Neural cell (in vitro differentiated cells): ENCODE data around the gene VPS26B. TPM values are rescaled to one million over a fixed set of nuclear protein-coding genes. Genes with fewer than 3 reads are reported as not detected.

Experiments used
- H2AFZ ChIP-seq: fragments of 200-600, 300-800 bp; sonication (generic), shearing (Covaris generic); 2 replicates; pipeline ENCODE4 v1.6.0; 2014; ENCODE audit warnings: low read depth, mild to moderate bottlenecking, antibody characterized with exemption, low read length, moderate library complexity
- H3F3A ChIP-seq: fragments of 200-600 bp; shearing (Covaris generic); 2 replicates; pipeline ENCODE4 v1.6.1; 2016; ENCODE audit warnings: mild to moderate bottlenecking, moderate library complexity, mixed read lengths, antibody characterized with exemption, low read length; ENCODE audit not compliant: insufficient read depth, poor library complexity, severe bottlenecking
- H3K27ac ChIP-seq: fragments of 200-600, 300-800 bp; sonication (generic), shearing (Covaris generic); 2 replicates; pipeline ENCODE4 v1.5.1; 2014; ENCODE audit warnings: mild to moderate bottlenecking, low read length, moderate library complexity
- H3K27me3 ChIP-seq: fragments of 300-800, 200-600 bp; sonication (generic), shearing (Covaris generic); 2 replicates; pipeline ENCODE4 v1.6.0; 2014; ENCODE audit warnings: mild to moderate bottlenecking, low read depth, low read length, moderate library complexity; ENCODE audit not compliant: insufficient read depth
- H3K36me3 ChIP-seq: fragments of 300-800, 200-600 bp; sonication (generic), shearing (Covaris generic); 2 replicates; pipeline ENCODE4 v1.5.1; 2014; ENCODE audit warnings: mild to moderate bottlenecking, antibody characterized with exemption, low read length, moderate library complexity; ENCODE audit not compliant: insufficient read depth
- H3K4me2 ChIP-seq: fragments of 300-800, 200-600 bp; sonication (generic), shearing (Covaris generic); 2 replicates; pipeline ENCODE4 v1.6.0; 2014; ENCODE audit warnings: mild to moderate bottlenecking, low read length
- H3K4me3 ChIP-seq: fragments of 300-800, 200-600 bp; sonication (generic), shearing (Covaris generic); 2 replicates; pipeline ENCODE4 v1.5.1; 2014; ENCODE audit warnings: mild to moderate bottlenecking, low read length, moderate library complexity
- H3K79me2 ChIP-seq: fragments of 200-600 bp; shearing (Covaris generic); replicated peaks from 2 replicates; pipeline ENCODE4 v1.6.0; 2014; ENCODE audit warnings: mild to moderate bottlenecking, low read length, moderate library complexity; ENCODE audit not compliant: insufficient read depth
- H3K9ac ChIP-seq: fragments of 300-800, 200-600 bp; sonication (generic), shearing (Covaris generic); 2 replicates; pipeline ENCODE4 v1.6.1; 2016; ENCODE audit warnings: mild to moderate bottlenecking, low read length, mixed read lengths
- H3K9me2 ChIP-seq: fragments of 200-600 bp; shearing (Covaris generic); 2 replicates; pipeline ENCODE4 v1.6.1; 2016; ENCODE audit warnings: mild to moderate bottlenecking, low read length, mixed read lengths; ENCODE audit not compliant: insufficient read depth
- H3K9me3 ChIP-seq: fragments of 200-600, 300-800 bp; sonication (generic), shearing (Covaris generic); 2 replicates; pipeline ENCODE4 v1.6.1; 2016; ENCODE audit warnings: mild to moderate bottlenecking, mixed run types, low read length, moderate library complexity, mixed read lengths
- H4K20me1 ChIP-seq: fragments of 200-600 bp; shearing (Covaris generic); 2 replicates; pipeline ENCODE4 v1.6.1; 2016; ENCODE audit warnings: mild to moderate bottlenecking, mixed run types; ENCODE audit not compliant: insufficient read depth
- CTCF ChIP-seq: fragments of 450-650 bp; IDR thresholded peaks from 2 replicates; pipeline ENCODE4 v1.5.1; 2014; ENCODE audit warnings: antibody characterized with exemption, mild to moderate bottlenecking, moderate library complexity; ENCODE audit not compliant: poor library complexity, severe bottlenecking
- EP300 ChIP-seq: fragments of 450-650 bp; conservative IDR thresholded peaks from 2 replicates; pipeline ENCODE4 v1.6.1; 2014; ENCODE audit warnings: antibody characterized with exemption, mild to moderate bottlenecking, moderate library complexity; ENCODE audit not compliant: poor library complexity, severe bottlenecking
- EZH2 ChIP-seq: fragments of 200-600, 300-800 bp; shearing (Covaris generic), sonication (generic); IDR thresholded peaks from 2 replicates; pipeline ENCODE4 v1.6.1; 2014; ENCODE audit warnings: antibody characterized with exemption, low read length, borderline replicate concordance, mild to moderate bottlenecking; ENCODE audit not compliant: insufficient read depth, poor library complexity, severe bottlenecking
- MXI1 ChIP-seq: fragments of 450-650 bp; conservative IDR thresholded peaks from 2 replicates; pipeline ENCODE4 v1.6.1; 2014; ENCODE audit warnings: antibody characterized with exemption, mild to moderate bottlenecking; ENCODE audit not compliant: poor library complexity, severe bottlenecking
- POLR2AphosphoS5 ChIP-seq: IDR thresholded peaks from 2 replicates; pipeline ENCODE4 v1.6.1; 2012
- RAD21 ChIP-seq: fragments of 450-650 bp; conservative IDR thresholded peaks from 2 replicates; pipeline ENCODE4 v1.6.1; 2014; ENCODE audit warnings: antibody characterized with exemption, mild to moderate bottlenecking, moderate library complexity
- SMC3 ChIP-seq: fragments of 450-650 bp; conservative IDR thresholded peaks from 2 replicates; pipeline ENCODE4 v1.6.1; 2014; ENCODE audit warnings: antibody characterized with exemption, mild to moderate bottlenecking, moderate library complexity; ENCODE audit not compliant: poor library complexity
- TAF1 ChIP-seq: IDR thresholded peaks from 2 replicates; pipeline ENCODE4 v1.6.1; 2012; ENCODE audit warnings: low read depth
- polyA plus RNA-seq: library from polyadenylated mRNA; depleted of rRNA; stranded (reverse); fragments of >200 nt; gene quantifications from 2 replicates; pipeline ENCODE4 v1.2.3, GENCODE V29; 2014
- TF ChIP-seq, protein P1 (sequence below): IDR thresholded peaks from 2 replicates; pipeline ENCODE4 v1.6.1; 2012; ENCODE audit warnings: borderline replicate concordance

VPS26B gene
- polyA plus RNA-seq, 1 donor from 2014 or later: 72.6 TPM

GRCh38 chr11:134266841-134267251, 42.4 kb downstream of the VPS26B start:
- Histone ChIP-seq H3K9ac (no peak overlapping the region), H3K9me3 (no peaks in the 10 kb centered on the region), H3K27me3 (no peaks in the 10 kb centered on the region), H2AFZ (no peak overlapping the region), H4K20me1 (no peaks in the 10 kb centered on the region), H3F3A (no peaks in the 10 kb centered on the region), H3K79me2 (no peaks in the 10 kb centered on the region), H3K36me3 (peaks cover 4% of the 10 kb centered on the region), H3K4me3 (no peak overlapping the region), H3K4me2 (no peak overlapping the region), H3K27ac (no peak overlapping the region), H3K9me2 (no peaks in the 10 kb centered on the region)
- TF ChIP-seq EP300 (no peak), EZH2 (no peak), POLR2AphosphoS5 (no peak), MXI1 (no peak), TAF1 (no peak), SMC3 (no peak), RAD21 (no peak), CTCF (no peak)
- TF ChIP-seq, protein P1, sequence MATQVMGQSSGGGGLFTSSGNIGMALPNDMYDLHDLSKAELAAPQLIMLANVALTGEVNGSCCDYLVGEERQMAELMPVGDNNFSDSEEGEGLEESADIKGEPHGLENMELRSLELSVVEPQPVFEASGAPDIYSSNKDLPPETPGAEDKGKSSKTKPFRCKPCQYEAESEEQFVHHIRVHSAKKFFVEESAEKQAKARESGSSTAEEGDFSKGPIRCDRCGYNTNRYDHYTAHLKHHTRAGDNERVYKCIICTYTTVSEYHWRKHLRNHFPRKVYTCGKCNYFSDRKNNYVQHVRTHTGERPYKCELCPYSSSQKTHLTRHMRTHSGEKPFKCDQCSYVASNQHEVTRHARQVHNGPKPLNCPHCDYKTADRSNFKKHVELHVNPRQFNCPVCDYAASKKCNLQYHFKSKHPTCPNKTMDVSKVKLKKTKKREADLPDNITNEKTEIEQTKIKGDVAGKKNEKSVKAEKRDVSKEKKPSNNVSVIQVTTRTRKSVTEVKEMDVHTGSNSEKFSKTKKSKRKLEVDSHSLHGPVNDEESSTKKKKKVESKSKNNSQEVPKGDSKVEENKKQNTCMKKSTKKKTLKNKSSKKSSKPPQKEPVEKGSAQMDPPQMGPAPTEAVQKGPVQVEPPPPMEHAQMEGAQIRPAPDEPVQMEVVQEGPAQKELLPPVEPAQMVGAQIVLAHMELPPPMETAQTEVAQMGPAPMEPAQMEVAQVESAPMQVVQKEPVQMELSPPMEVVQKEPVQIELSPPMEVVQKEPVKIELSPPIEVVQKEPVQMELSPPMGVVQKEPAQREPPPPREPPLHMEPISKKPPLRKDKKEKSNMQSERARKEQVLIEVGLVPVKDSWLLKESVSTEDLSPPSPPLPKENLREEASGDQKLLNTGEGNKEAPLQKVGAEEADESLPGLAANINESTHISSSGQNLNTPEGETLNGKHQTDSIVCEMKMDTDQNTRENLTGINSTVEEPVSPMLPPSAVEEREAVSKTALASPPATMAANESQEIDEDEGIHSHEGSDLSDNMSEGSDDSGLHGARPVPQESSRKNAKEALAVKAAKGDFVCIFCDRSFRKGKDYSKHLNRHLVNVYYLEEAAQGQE: no peak

DNA sequence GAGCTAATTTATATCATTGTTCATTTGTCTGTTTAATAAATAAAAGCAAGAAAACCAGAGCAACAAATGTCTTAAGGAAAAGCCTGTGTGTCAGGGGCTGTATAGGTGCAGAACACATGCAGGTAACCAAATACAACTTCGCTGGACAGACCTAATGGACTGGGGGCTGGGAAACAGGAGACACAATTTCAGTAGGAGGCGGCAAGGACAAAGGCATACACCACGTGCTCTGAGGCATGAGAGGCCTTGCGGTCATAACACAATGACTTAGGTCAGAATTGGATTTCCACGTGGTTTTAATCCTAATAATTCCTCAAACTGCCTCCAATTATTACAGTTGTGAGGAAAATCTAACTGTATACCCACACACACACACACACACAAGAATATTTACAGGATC, 43.0 kb downstream of the VPS26B start:
- no peaks in the 10 kb centered on the region for H3K9me2 ChIP-seq
- no peaks in the 10 kb centered on the region for H4K20me1 ChIP-seq
- H3K9ac ChIP-seq: no peak overlapping the region
- H3K27me3 ChIP-seq: no peaks in the 10 kb centered on the region
- H3K4me3 ChIP-seq: no peak overlapping the region
- peaks cover 4% of the 10 kb centered on the region for H3K36me3 ChIP-seq
- no peak overlapping the region for H2AFZ ChIP-seq
- H3F3A ChIP-seq: no peaks in the 10 kb centered on the region
- H3K27ac ChIP-seq: no peak overlapping the region
- TF ChIP-seq, protein P1: no peak
- TF ChIP-seq CTCF: no peak
- no peak for TF ChIP-seq TAF1
- TF ChIP-seq POLR2AphosphoS5: no peak
- no peak for TF ChIP-seq EP300
- TF ChIP-seq MXI1: no peak
- TF ChIP-seq EZH2: no peak
- TF ChIP-seq RAD21: no peak
- TF ChIP-seq SMC3: no peak
- H3K4me2 ChIP-seq: no peak overlapping the region
- no peaks in the 10 kb centered on the region for H3K79me2 ChIP-seq
- H3K9me3 ChIP-seq: no peaks in the 10 kb centered on the region
